Measurements from ENCODE around the gene KLHL28.

Gene KLHL28

GRCh38 chr14:44961151-44961553 is 595 bp downstream of the KLHL28 start:
- DNase-seq (ENCODE audit: low read depth in 4 of 4, low spot score in 1 of 4): peak; percentile 22 to 35 (median 28)

GRCh38 chr14:44960646-44961045 is 1.1 kb downstream of the KLHL28 start:
- DNase-seq (ENCODE audit: low read depth in 4 of 4, low spot score in 1 of 4): no peak

- DNase-seq (ENCODE audit: low read depth in 4 of 4, low spot score in 1 of 4): no peak
These were observed 1.6 kb downstream of the KLHL28 start for GRCh38 chr14:44960146-44960545.

- DNase-seq (ENCODE audit: low read depth in 4 of 4, low spot score in 1 of 4): no peak
These were observed 2.2 kb downstream of the KLHL28 start for GRCh38 chr14:44959538-44959937.

- DNase-seq (ENCODE audit: low read depth in 4 of 4, low spot score in 1 of 4): no peak
These were observed 4.9 kb downstream of the KLHL28 start for GRCh38 chr14:44956866-44957265.

- no peak for DNase-seq (ENCODE audit: low read depth in 4 of 4, low spot score in 1 of 4)
These were observed 6.2 kb downstream of the KLHL28 start for GRCh38 chr14:44955528-44955927.

GRCh38 chr14:44954750-44955149 is 7.0 kb downstream of the KLHL28 start:
- DNase-seq (ENCODE audit: low read depth in 4 of 4, low spot score in 1 of 4): no peak

GRCh38 chr14:44952391-44953110 is 9.2 kb downstream of the KLHL28 start:
- no peak for DNase-seq (ENCODE audit: low read depth in 4 of 4, low spot score in 1 of 4)

GRCh38 chr14:44951051-44951450 is 10.7 kb downstream of the KLHL28 start:
- no peak for DNase-seq (ENCODE audit: low read depth in 4 of 4, low spot score in 1 of 4)

GRCh38 chr14:44945264-44945663 is 16.5 kb downstream of the KLHL28 start:
- no peak for DNase-seq (ENCODE audit: low read depth in 4 of 4, low spot score in 1 of 4)

- DNase-seq (ENCODE audit: low read depth in 4 of 4, low spot score in 1 of 4): no peak
These were observed 17.6 kb downstream of the KLHL28 start for GRCh38 chr14:44944107-44944506.

GRCh38 chr14:44942436-44942835 is 19.3 kb downstream of the KLHL28 start:
- no peak for DNase-seq (ENCODE audit: low read depth in 4 of 4, low spot score in 1 of 4)

- DNase-seq (ENCODE audit: low read depth in 4 of 4, low spot score in 1 of 4): no peak
These were observed 20.2 kb downstream of the KLHL28 start for GRCh38 chr14:44941591-44941990.

GRCh38 chr14:44940944-44941343 is 20.8 kb downstream of the KLHL28 start:
- no peak for DNase-seq (ENCODE audit: low read depth in 4 of 4, low spot score in 1 of 4)

- no peak for DNase-seq (ENCODE audit: low read depth in 4 of 4, low spot score in 1 of 4)
These were observed 21.5 kb downstream of the KLHL28 start for GRCh38 chr14:44940211-44940610.

- no peak for DNase-seq (ENCODE audit: low read depth in 4 of 4, low spot score in 1 of 4)
These were observed 24.2 kb downstream of the KLHL28 start for GRCh38 chr14:44937547-44937946.

- DNase-seq (ENCODE audit: low read depth in 4 of 4, low spot score in 1 of 4): no peak
These were observed 26.6 kb downstream of the KLHL28 start for GRCh38 chr14:44935155-44935554.

- DNase-seq (ENCODE audit: low read depth in 4 of 4, low spot score in 1 of 4): no peak
These were observed 33.0 kb downstream of the KLHL28 start for GRCh38 chr14:44928793-44929192.

GRCh38 chr14:44914849-44915248 is 46.9 kb downstream of the KLHL28 start:
- DNase-seq (ENCODE audit: low read depth in 4 of 4, low spot score in 1 of 4): no peak

- no peak for DNase-seq (ENCODE audit: low read depth in 4 of 4, low spot score in 1 of 4)
These were observed 49.5 kb downstream of the KLHL28 start for GRCh38 chr14:44912041-44912869.

GRCh38 chr14:44910821-44911220 is 50.9 kb downstream of the KLHL28 start:
- no peak for DNase-seq (ENCODE audit: low read depth in 4 of 4, low spot score in 1 of 4)

- no peak for DNase-seq (ENCODE audit: low read depth in 4 of 4, low spot score in 1 of 4)
These were observed 60.1 kb downstream of the KLHL28 start for GRCh38 chr14:44901696-44902095.

Measured in stimulated activated CD4-positive, alpha-beta T cell treated with anti-CD3 and anti-CD28 coated beads, Interleukin-1b, Interleukin-23, amount 100 ng/mL, for 24 hours (primary cell).